HG03565 (cell line): Measurements from ENCODE around the gene TSPAN9.

Experiments
- ATAC-seq: cut with Tn5 transposase; IDR thresholded peaks from one replicate; pipeline ENCODE4 v1.9.1; 2021; ENCODE audit warnings: mild to moderate bottlenecking, moderate library complexity; ENCODE audit not compliant: unreplicated experiment

The TSPAN9 gene

GRCh38 chr12:3120701-3121100, 43.5 kb downstream of the TSPAN9 start:
- ATAC-seq: no peak

GRCh38 chr12:3122841-3123678, 45.9 kb downstream of the TSPAN9 start:
- ATAC-seq: no peak

- no peak for ATAC-seq
These were observed 46.5 kb downstream of the TSPAN9 start for GRCh38 chr12:3123729-3124128.

- no peak for ATAC-seq
These were observed 47.7 kb downstream of the TSPAN9 start for GRCh38 chr12:3124917-3125316.

- ATAC-seq: no peak
These were observed 48.5 kb downstream of the TSPAN9 start for GRCh38 chr12:3125674-3126073.

- ATAC-seq: no peak
These were observed 50.7 kb downstream of the TSPAN9 start for GRCh38 chr12:3127832-3128231.

- ATAC-seq: no peak
These were observed 51.5 kb downstream of the TSPAN9 start for GRCh38 chr12:3128498-3129293.

- no peak for ATAC-seq
These were observed 52.3 kb downstream of the TSPAN9 start for GRCh38 chr12:3129301-3130056.

GRCh38 chr12:3130057-3130830, 53.1 kb downstream of the TSPAN9 start:
- no peak for ATAC-seq

- ATAC-seq: no peak
These were observed 54.0 kb downstream of the TSPAN9 start for GRCh38 chr12:3131129-3131528.

GRCh38 chr12:3132636-3133404, 55.6 kb downstream of the TSPAN9 start:
- ATAC-seq: no peak

GRCh38 chr12:3133405-3133783, 56.2 kb downstream of the TSPAN9 start:
- no peak for ATAC-seq

GRCh38 chr12:3134126-3134525, 56.9 kb downstream of the TSPAN9 start:
- ATAC-seq: no peak

GRCh38 chr12:3134526-3135135, 57.5 kb downstream of the TSPAN9 start:
- ATAC-seq: no peak

- no peak for ATAC-seq
These were observed 58.6 kb downstream of the TSPAN9 start for GRCh38 chr12:3135522-3136461.

GRCh38 chr12:3136641-3137267, 59.6 kb downstream of the TSPAN9 start:
- ATAC-seq: no peak

- ATAC-seq: no peak
These were observed 60.1 kb downstream of the TSPAN9 start for GRCh38 chr12:3137268-3137781.
